Nephron progenitor cell (in vitro differentiated cells): ENCODE results near the gene RNF128.

ENCODE experiments used
- DNase-seq: peaks from one replicate; pipeline ENCODE4 v3.0.0; 2021
- H3K27ac Mint-ChIP-seq: 2 replicates; pipeline ENCODE4 v1.8.0; 2021; ENCODE audit warnings: mild to moderate bottlenecking, moderate library complexity, mixed read lengths
- H3K27me3 Mint-ChIP-seq: 2 replicates; pipeline ENCODE4 v1.8.0; 2021; ENCODE audit warnings: mild to moderate bottlenecking, low read depth, mixed read lengths; ENCODE audit not compliant: poor library complexity
- H3K36me3 Mint-ChIP-seq: 2 replicates; pipeline ENCODE4 v1.8.0; 2021; ENCODE audit warnings: low read depth, mixed read lengths
- H3K4me1 Mint-ChIP-seq: 2 replicates; pipeline ENCODE4 v1.8.0; 2021; ENCODE audit warnings: mixed read lengths
- H3K4me3 Mint-ChIP-seq: 2 replicates; pipeline ENCODE4 v1.8.0; 2021; ENCODE audit warnings: mild to moderate bottlenecking, moderate library complexity, mixed read lengths
- H3K9me3 Mint-ChIP-seq: 2 replicates; pipeline ENCODE4 v1.8.0; 2021; ENCODE audit warnings: mild to moderate bottlenecking, moderate library complexity, mixed read lengths
- CTCF ChIP-seq: fragments of 200-600 bp; sonication (generic); IDR thresholded peaks from 2 replicates; pipeline ENCODE4 v1.5.0; 2021; ENCODE audit warnings: antibody characterized with exemption

RNF128 gene

GRCh38 chrX:106731590-106731989 lies 5.1 kb downstream of the RNF128 start:
- Mint-ChIP-seq H3K27ac (no peak overlapping the region), H3K4me1 (no peaks in the 10 kb centered on the region), H3K27me3 (peaks cover 47% of the 10 kb centered on the region), H3K9me3 (peaks cover 5% of the 10 kb centered on the region), H3K4me3 (no peak overlapping the region), H3K36me3 (no peaks in the 10 kb centered on the region)
- TF ChIP-seq CTCF, result no peak
- no peak for DNase-seq

- TF ChIP-seq CTCF, result no peak
- no peak for DNase-seq
- H3K9me3 Mint-ChIP-seq, result peaks cover 3% of the 10 kb centered on the region
- H3K4me3 Mint-ChIP-seq, result no peak overlapping the region
- no peak overlapping the region for H3K27ac Mint-ChIP-seq
- H3K27me3 Mint-ChIP-seq, result peaks cover 16% of the 10 kb centered on the region
- H3K4me1 Mint-ChIP-seq, result no peaks in the 10 kb centered on the region
- H3K36me3 Mint-ChIP-seq, result no peaks in the 10 kb centered on the region
These were observed 8.3 kb downstream of the RNF128 start for GRCh38 chrX:106734827-106735226.

- no peaks in the 10 kb centered on the region for H3K27me3 Mint-ChIP-seq
- no peak for TF ChIP-seq CTCF
- no peak overlapping the region for H3K4me3 Mint-ChIP-seq
- no peaks in the 10 kb centered on the region for H3K4me1 Mint-ChIP-seq
- no peak for DNase-seq
- H3K27ac Mint-ChIP-seq, result no peak overlapping the region
- peaks cover 3% of the 10 kb centered on the region for H3K9me3 Mint-ChIP-seq
- H3K36me3 Mint-ChIP-seq, result no peaks in the 10 kb centered on the region
These were observed 13.8 kb downstream of the RNF128 start for GRCh38 chrX:106740193-106740780.

- Mint-ChIP-seq H3K36me3 (no peaks in the 10 kb centered on the region), H3K9me3 (peaks cover 3% of the 10 kb centered on the region), H3K27me3 (peaks cover 3% of the 10 kb centered on the region), H3K4me3 (no peak overlapping the region), H3K27ac (no peak overlapping the region), H3K4me1 (no peaks in the 10 kb centered on the region)
- no peak for DNase-seq
- TF ChIP-seq CTCF, result no peak
These were observed 15.7 kb downstream of the RNF128 start for GRCh38 chrX:106742193-106742592.

- H3K36me3 Mint-ChIP-seq, result no peaks in the 10 kb centered on the region
- no peak overlapping the region for H3K4me3 Mint-ChIP-seq
- H3K27ac Mint-ChIP-seq, result no peak overlapping the region
- peaks cover 3% of the 10 kb centered on the region for H3K9me3 Mint-ChIP-seq
- H3K27me3 Mint-ChIP-seq, result peaks cover 3% of the 10 kb centered on the region
- no peaks in the 10 kb centered on the region for H3K4me1 Mint-ChIP-seq
- TF ChIP-seq CTCF, result no peak
- DNase-seq, result no peak
These were observed 16.3 kb downstream of the RNF128 start for GRCh38 chrX:106742805-106743204.

GRCh38 chrX:106748377-106748776 lies 21.9 kb downstream of the RNF128 start:
- H3K36me3 Mint-ChIP-seq, result no peaks in the 10 kb centered on the region
- H3K9me3 Mint-ChIP-seq, result peaks cover 27% of the 10 kb centered on the region
- no peak overlapping the region for H3K27ac Mint-ChIP-seq
- no peak for DNase-seq
- H3K4me3 Mint-ChIP-seq, result no peak overlapping the region
- H3K4me1 Mint-ChIP-seq, result no peaks in the 10 kb centered on the region
- no peak for TF ChIP-seq CTCF
- peaks cover 11% of the 10 kb centered on the region for H3K27me3 Mint-ChIP-seq
